Fibroblast of the conjunctiva (primary cell): ENCODE results near the gene RASA3.

Experiments
- DNase-seq: peaks from one replicate; pipeline ENCODE4 v3.0.0-alpha.2; 2010; ENCODE audit warnings: low read depth

RASA3 gene

GRCh38 chr13:113967729-113968462 is 164.5 kb downstream of the RASA3 start:
- no peak for DNase-seq

- no peak for DNase-seq
Measured at GRCh38 chr13:113967206-113967720, 165.2 kb downstream of the RASA3 start.

- no peak for DNase-seq
Measured at GRCh38 chr13:113965968-113966884, 166.2 kb downstream of the RASA3 start.

GRCh38 chr13:113965383-113965874 is 167.0 kb downstream of the RASA3 start:
- DNase-seq = no peak

- no peak for DNase-seq
Measured at GRCh38 chr13:113964251-113964995, 168.0 kb downstream of the RASA3 start.

GRCh38 chr13:113963376-113963775 is 169.0 kb downstream of the RASA3 start:
- no peak for DNase-seq

- no peak for DNase-seq
Measured at GRCh38 chr13:113962975-113963374, 169.4 kb downstream of the RASA3 start.

GRCh38 chr13:113962386-113962785 is 170.0 kb downstream of the RASA3 start:
- DNase-seq = no peak

- no peak for DNase-seq
Measured at GRCh38 chr13:113960276-113960948, 172.0 kb downstream of the RASA3 start.

- DNase-seq = no peak
Measured at GRCh38 chr13:113959198-113959597, 173.2 kb downstream of the RASA3 start.

- no peak for DNase-seq
Measured at GRCh38 chr13:113958373-113958772, 174.1 kb downstream of the RASA3 start.

GRCh38 chr13:113956571-113956970 is 175.9 kb downstream of the RASA3 start:
- DNase-seq = no peak

GRCh38 chr13:113955691-113956090 is 176.7 kb downstream of the RASA3 start:
- DNase-seq = no peak

GRCh38 chr13:113955235-113955634 is 177.2 kb downstream of the RASA3 start:
- DNase-seq = no peak

GRCh38 chr13:113954046-113954835 is 178.2 kb downstream of the RASA3 start:
- no peak for DNase-seq

- no peak for DNase-seq
Measured at GRCh38 chr13:113953561-113953960, 178.9 kb downstream of the RASA3 start.

GRCh38 chr13:113952983-113953520 is 179.4 kb downstream of the RASA3 start:
- DNase-seq = no peak

GRCh38 chr13:113952151-113952982 is 180.1 kb downstream of the RASA3 start:
- DNase-seq = no peak

- peak; percentile 63 for DNase-seq
Measured at GRCh38 chr13:113951246-113951999, 181.0 kb downstream of the RASA3 start.
